Activated gamma-delta T cell treated with Interleukin-2 at 50 U/mL for 16 hours (primary cell): ENCODE data around the gene FOXN1.

Experiments used
- DNase-seq: peaks from one replicate; pipeline ENCODE4 v3.0.0-alpha.2; 2020

FOXN1 gene

GRCh38 chr17:28576758-28577465 lies 70.8 kb downstream of the FOXN1 start, which contains the start of gene ALDOC:
TSS of gene ALDOC (minus strand) at chr17:28576895. CDS start at chr17:28575532, 1,363 bp downstream.
- peak; percentile 99 for DNase-seq

- DNase-seq, result no peak
These were observed 71.3 kb downstream of the FOXN1 start for GRCh38 chr17:28577466-28577824.

- no peak for DNase-seq
These were observed 72.4 kb downstream of the FOXN1 start for GRCh38 chr17:28578246-28579195.

GRCh38 chr17:28579526-28579925 lies 73.4 kb downstream of the FOXN1 start:
- no peak for DNase-seq

GRCh38 chr17:28580959-28581358 lies 74.8 kb downstream of the FOXN1 start:
- DNase-seq, result no peak

GRCh38 chr17:28582513-28582912 lies 76.4 kb downstream of the FOXN1 start:
- DNase-seq, result no peak

GRCh38 chr17:28584434-28584833 lies 78.3 kb downstream of the FOXN1 start:
- no peak for DNase-seq

- no peak for DNase-seq
These were observed 79.7 kb downstream of the FOXN1 start for GRCh38 chr17:28585851-28586250.
